GM12872 (cell line): ENCODE measurements around the gene BRD4.

ENCODE experiments used
- TF ChIP-seq, protein P1 (sequence below): IDR thresholded peaks from 3 replicates; pipeline ENCODE4 v1.5.1; 2011; ENCODE audit warnings: low read depth, mild to moderate bottlenecking, low read length, moderate library complexity; ENCODE audit not compliant: insufficient read depth

BRD4 gene

DNA sequence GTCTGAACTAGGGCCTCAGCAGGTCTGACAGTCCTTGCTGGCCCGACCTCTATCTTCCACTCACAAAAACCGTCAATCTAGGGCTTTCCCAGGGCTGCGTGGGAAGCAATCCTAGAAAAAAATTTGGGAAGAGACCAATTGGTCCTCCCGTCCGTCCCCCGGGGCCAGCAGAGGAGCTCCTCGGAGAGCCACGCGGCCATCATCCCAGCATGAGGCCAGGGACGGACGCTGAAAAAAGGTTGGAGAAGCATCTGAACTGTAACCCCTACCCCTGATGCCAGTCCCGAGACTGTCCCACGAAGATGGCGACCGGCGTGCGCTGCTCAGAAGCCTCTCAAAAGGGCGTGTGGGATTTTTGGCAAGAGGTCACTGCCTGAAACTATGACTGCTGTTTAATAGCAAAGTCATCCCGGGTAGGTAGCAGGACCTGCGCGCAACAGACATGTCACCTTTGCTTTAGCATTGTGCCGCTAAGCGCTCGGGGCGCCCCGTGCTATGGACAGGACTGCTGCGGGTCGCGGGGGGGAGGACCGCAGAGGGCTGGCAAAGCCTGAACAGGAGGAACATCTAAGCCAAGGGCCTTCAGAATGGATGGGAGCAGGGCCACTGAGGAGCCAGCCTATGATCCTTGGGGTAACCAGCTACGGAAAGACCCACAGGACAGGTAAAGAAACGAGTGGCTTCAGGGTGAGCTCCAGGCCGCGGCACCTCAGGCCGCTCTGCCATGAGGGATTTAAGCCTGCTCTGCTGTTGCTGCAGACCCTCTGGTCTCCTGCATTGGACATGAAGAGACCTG, 36.7 kb upstream of the BRD4 start:
- TF ChIP-seq, protein P1, sequence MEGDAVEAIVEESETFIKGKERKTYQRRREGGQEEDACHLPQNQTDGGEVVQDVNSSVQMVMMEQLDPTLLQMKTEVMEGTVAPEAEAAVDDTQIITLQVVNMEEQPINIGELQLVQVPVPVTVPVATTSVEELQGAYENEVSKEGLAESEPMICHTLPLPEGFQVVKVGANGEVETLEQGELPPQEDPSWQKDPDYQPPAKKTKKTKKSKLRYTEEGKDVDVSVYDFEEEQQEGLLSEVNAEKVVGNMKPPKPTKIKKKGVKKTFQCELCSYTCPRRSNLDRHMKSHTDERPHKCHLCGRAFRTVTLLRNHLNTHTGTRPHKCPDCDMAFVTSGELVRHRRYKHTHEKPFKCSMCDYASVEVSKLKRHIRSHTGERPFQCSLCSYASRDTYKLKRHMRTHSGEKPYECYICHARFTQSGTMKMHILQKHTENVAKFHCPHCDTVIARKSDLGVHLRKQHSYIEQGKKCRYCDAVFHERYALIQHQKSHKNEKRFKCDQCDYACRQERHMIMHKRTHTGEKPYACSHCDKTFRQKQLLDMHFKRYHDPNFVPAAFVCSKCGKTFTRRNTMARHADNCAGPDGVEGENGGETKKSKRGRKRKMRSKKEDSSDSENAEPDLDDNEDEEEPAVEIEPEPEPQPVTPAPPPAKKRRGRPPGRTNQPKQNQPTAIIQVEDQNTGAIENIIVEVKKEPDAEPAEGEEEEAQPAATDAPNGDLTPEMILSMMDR = no peak

DNA sequence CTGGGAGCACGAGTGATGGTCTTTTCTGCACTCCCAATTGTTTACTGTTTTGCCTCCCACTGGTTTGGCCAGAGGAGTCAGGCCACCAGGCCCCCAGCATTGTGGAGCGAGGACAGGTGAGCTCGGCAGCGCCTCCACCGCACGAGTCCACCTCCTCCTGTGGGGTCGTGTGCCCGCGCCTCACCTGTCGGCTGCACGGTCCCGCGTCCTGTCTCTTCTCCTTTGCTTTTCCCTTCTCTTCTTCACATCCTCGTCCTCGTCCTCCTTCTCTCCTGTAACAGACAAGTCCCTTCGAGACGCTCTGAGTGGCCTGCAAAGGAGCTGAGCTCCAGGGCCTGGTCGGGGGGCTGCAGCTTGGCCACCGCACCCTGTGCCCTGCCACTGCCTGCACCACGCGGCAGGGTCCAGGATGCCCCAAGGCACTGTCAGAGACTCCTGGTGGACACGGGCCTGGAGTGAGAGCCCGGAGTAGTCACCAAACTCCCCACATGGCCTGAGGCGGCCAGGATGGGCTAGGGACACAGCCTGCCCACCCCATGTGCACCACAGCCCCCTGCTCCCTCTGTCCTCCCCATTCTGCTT, 35.8 kb upstream of the BRD4 start:
- TF ChIP-seq, protein P1 = no peak

DNA sequence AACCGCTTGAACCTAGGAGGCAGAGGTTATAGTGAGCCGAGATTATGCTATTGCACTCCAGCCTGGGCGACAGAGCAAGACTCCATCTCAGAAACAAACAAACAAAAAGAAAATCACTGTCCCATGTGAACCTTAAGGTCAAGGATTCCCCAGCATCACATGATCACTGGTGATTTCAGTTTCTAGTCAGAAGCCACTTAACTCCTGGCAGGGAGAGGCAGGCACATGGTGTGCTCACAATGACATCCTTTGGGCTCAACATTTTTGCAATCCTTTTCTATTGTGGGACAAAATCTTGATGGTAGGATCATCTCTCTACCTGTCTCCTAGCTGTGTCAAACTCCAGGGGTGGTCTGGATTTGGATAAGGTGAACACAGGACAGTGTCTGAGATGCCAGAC, 35.1 kb upstream of the BRD4 start:
- TF ChIP-seq, protein P1 = no peak

DNA sequence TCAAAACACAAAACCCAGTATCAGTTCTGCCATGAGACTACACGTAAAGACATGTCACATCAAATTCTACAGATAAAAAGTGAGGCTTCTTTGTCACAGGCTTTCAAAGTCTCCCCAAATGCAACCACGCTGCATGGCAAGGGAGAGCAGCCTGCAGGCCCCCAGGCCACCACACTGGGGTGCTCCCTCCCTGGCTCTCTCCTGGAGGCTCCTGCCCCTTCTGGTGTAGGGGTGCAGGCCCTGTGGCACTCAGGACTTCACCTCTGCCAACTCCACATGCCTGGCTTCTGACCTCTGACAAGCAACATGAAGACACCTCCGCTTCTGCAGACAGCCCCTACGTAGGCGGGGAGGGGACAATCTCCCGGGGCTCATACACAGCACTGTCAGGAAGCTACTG, 32.9 kb upstream of the BRD4 start:
- TF ChIP-seq, protein P1 = peak; percentile 20; the same call in 1 of the 3 replicates

DNA sequence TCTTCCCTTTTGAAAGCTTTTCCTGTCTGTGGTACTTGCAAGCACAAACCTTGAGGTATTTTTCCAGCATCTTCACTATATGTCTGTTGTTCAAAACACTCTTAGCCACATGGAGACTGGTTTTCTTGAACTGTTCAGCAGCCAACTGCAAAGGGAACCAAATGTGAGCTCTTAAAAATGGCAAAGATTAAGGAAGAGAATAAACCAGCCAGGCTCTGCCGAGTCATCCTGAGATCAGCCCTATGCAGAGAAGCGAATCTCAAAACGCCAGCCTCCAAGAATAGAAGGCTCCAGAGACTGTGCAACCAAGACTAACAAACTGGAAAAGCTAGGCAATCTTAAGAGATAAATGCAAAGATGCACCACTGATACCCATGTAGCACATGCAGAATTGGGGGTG, 26.6 kb upstream of the BRD4 start:
- TF ChIP-seq, protein P1 = no peak

DNA sequence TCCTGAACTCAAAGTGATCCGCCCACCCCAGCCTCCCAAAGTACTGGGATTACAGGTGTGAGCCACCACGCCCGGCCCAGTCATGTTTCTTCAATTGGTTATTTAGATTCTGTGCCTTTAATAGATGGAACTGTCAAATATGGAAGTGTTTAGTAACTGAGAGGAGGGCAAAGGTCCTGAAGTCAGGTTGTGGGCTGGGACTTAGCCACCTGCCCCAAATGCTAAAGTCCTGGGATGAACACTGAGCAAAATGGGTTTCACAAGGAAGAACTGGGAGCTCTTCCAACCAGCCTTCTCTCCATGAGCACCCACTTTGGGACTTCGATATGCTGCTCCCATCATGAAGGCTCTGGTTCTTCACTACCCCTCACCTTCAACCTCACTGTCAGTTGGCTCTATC, 25.6 kb upstream of the BRD4 start:
- TF ChIP-seq, protein P1 = no peak

DNA sequence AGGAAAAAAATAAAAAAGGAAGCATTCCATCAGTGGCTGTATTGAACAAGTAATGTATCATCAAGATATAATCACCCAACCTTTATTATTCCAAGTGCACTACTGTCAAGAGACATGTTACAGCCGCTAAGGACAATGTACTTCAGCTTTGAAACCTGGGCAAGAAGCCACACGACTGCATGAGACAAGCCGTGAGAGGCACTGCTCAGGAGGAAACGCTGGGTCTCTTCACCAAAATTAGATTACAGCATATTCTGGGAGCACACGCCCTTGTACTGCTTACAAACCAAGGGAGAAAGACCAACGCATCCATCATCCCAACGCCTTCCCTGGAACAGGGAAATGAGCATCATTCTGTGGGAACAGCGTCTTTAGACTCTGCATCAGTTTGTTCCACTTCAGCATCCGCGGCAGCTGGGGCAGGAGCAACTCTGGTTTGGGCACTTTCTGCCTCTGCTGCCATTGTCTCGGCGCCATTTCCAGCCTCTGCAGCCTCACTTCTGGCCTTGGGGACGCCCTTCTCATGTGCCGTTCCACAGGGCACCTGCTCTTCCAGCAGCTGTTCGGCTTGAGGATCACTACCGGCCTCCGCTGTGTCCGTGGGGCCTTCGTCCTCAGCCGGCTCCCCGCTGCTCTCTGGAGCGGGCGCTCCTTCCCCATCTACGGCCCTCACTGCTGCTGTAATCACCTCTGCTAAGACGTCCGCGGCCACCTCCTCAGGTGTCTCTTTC, 22.4 kb upstream of the BRD4 start:
- TF ChIP-seq, protein P1 = no peak
